IPS-15b (cell line): ENCODE data around the gene CCDC85B.

Experiments
- H3K27me3 ChIP-seq: one replicate; pipeline ENCODE4 v1.6.1; 2013; ENCODE audit warnings: low read length; ENCODE audit not compliant: control insufficient read depth, insufficient read depth
- H3K36me3 ChIP-seq: one replicate; pipeline ENCODE4 v1.6.1; 2013; ENCODE audit warnings: low read length; ENCODE audit not compliant: control insufficient read depth, insufficient read depth
- H3K4me1 ChIP-seq: one replicate; pipeline ENCODE4 v1.6.1; 2013; ENCODE audit warnings: mild to moderate bottlenecking, low read length; ENCODE audit not compliant: control insufficient read depth, insufficient read depth
- H3K4me3 ChIP-seq: one replicate; pipeline ENCODE4 v1.5.1; 2013; ENCODE audit warnings: low read depth, low read length
- H3K9ac ChIP-seq: one replicate; pipeline ENCODE4 v1.6.1; 2013; ENCODE audit warnings: low read depth, mild to moderate bottlenecking, low read length
- H3K9me3 ChIP-seq: one replicate; pipeline ENCODE4 v1.6.1; 2013; ENCODE audit warnings: mild to moderate bottlenecking, low read length; ENCODE audit not compliant: control insufficient read depth, insufficient read depth

The CCDC85B gene

GRCh38 chr11:65873318-65874156, 16.9 kb upstream of the CCDC85B start:
- Histone ChIP-seq H3K27me3 (peaks cover 14% of the 10 kb centered on the region), H3K9me3 (no peaks in the 10 kb centered on the region), H3K4me1 (no peaks in the 10 kb centered on the region), H3K9ac (no peak overlapping the region), H3K36me3 (no peaks in the 10 kb centered on the region), H3K4me3 (peak overlapping the region; percentile 82)

GRCh38 chr11:65879617-65880016, 10.9 kb upstream of the CCDC85B start, which contains the start of gene CTSW:
Gene CTSW, plus strand, starts transcription at chr11:65879837. Its CDS starts 18 bp downstream, at chr11:65879855.
- Histone ChIP-seq H3K4me3 (no peak within 1 kb of the TSS), H3K36me3 (peaks cover 28% of the 10 kb centered on the region), H3K9ac (no peak within 1 kb of the TSS), H3K4me1 (no peaks in the 10 kb centered on the region), H3K9me3 (no peaks in the 10 kb centered on the region), H3K27me3 (no peaks in the 10 kb centered on the region)

- Histone ChIP-seq H3K36me3 (peaks cover 31% of the 10 kb centered on the region), H3K9ac (no peak overlapping the region)
Measured at GRCh38 chr11:65880027-65880426, 10.4 kb upstream of the CCDC85B start.

GRCh38 chr11:65880844-65881421, 9.5 kb upstream of the CCDC85B start:
- H3K9me3 ChIP-seq: no peaks in the 10 kb centered on the region
- peaks cover 35% of the 10 kb centered on the region for H3K36me3 ChIP-seq
- H3K4me3 ChIP-seq: no peak overlapping the region
- H3K4me1 ChIP-seq: no peaks in the 10 kb centered on the region
- H3K27me3 ChIP-seq: no peaks in the 10 kb centered on the region
- no peak overlapping the region for H3K9ac ChIP-seq

More at GRCh38 chr11:65880027-65880426, 10.4 kb upstream of the CCDC85B start:
- Histone ChIP-seq H3K4me3 (no peak overlapping the region), H3K27me3 (no peaks in the 10 kb centered on the region), H3K9me3 (no peaks in the 10 kb centered on the region), H3K4me1 (no peaks in the 10 kb centered on the region)

GRCh38 chr11:65882120-65883057, 8.1 kb upstream of the CCDC85B start:
- Histone ChIP-seq H3K36me3 (peaks cover 38% of the 10 kb centered on the region), H3K4me1 (no peaks in the 10 kb centered on the region), H3K27me3 (no peaks in the 10 kb centered on the region), H3K9ac (no peak overlapping the region), H3K9me3 (no peaks in the 10 kb centered on the region), H3K4me3 (no peak overlapping the region)

- Histone ChIP-seq H3K4me3 (no peak overlapping the region), H3K27me3 (no peaks in the 10 kb centered on the region), H3K36me3 (peaks cover 38% of the 10 kb centered on the region), H3K9me3 (no peaks in the 10 kb centered on the region), H3K9ac (no peak overlapping the region), H3K4me1 (no peaks in the 10 kb centered on the region)
Measured at GRCh38 chr11:65883058-65883761, 7.3 kb upstream of the CCDC85B start.

GRCh38 chr11:65883786-65884715, 6.4 kb upstream of the CCDC85B start:
- Histone ChIP-seq H3K4me1 (peaks cover 1% of the 10 kb centered on the region), H3K9me3 (no peaks in the 10 kb centered on the region), H3K4me3 (no peak overlapping the region), H3K27me3 (peaks cover under 1% of the 10 kb centered on the region), H3K36me3 (peaks cover 38% of the 10 kb centered on the region), H3K9ac (no peak overlapping the region)

- peaks cover 38% of the 10 kb centered on the region for H3K36me3 ChIP-seq
- H3K4me3 ChIP-seq: no peak overlapping the region
- peaks cover 5% of the 10 kb centered on the region for H3K4me1 ChIP-seq
- H3K9me3 ChIP-seq: no peaks in the 10 kb centered on the region
- no peak overlapping the region for H3K9ac ChIP-seq
- peaks cover 6% of the 10 kb centered on the region for H3K27me3 ChIP-seq
Measured at GRCh38 chr11:65884716-65885092, 5.8 kb upstream of the CCDC85B start.

GRCh38 chr11:65885231-65885630, 5.2 kb upstream of the CCDC85B start:
- Histone ChIP-seq H3K9me3 (no peaks in the 10 kb centered on the region), H3K9ac (no peak overlapping the region), H3K27me3 (peaks cover 12% of the 10 kb centered on the region), H3K4me3 (no peak overlapping the region), H3K36me3 (peaks cover 38% of the 10 kb centered on the region), H3K4me1 (peaks cover 7% of the 10 kb centered on the region)

GRCh38 chr11:65885808-65886536, 4.5 kb upstream of the CCDC85B start:
- H3K27me3 ChIP-seq: peaks cover 12% of the 10 kb centered on the region
- H3K4me1 ChIP-seq: peaks cover 7% of the 10 kb centered on the region
- no peak overlapping the region for H3K9ac ChIP-seq
- H3K36me3 ChIP-seq: peaks cover 38% of the 10 kb centered on the region
- no peaks in the 10 kb centered on the region for H3K9me3 ChIP-seq
- H3K4me3 ChIP-seq: no peak overlapping the region
